Gastrocnemius medialis (tissue), 4 donors: ENCODE measurements around the gene HSPG2. TPM values are rescaled to one million over a fixed set of nuclear protein-coding genes. Genes with fewer than 3 reads are reported as not detected.
A peak's percentile ranks its signal among the peaks of the same experiment; 100 is the strongest.

Source experiments
- ATAC-seq, 2 donors: fragments of 150-250 bp; one replicate each; pipeline ENCODE4 v1.9.1; 2016
- DNase-seq, 2 donors: peaks; one replicate each; pipeline ENCODE4 v3.0.0-alpha.2; 2019
- H3K27ac ChIP-seq, 4 donors: fragments of 200-600 bp; sonication (generic); 1 replicate in 1 of 4; 2 replicates in 3 of 4; pipeline ENCODE4 v1.5.1; 2016 to 2018; ENCODE audit warnings: mild to moderate bottlenecking in 2 of 4, moderate library complexity in 1 of 4
- H3K27me3 ChIP-seq, 3 donors: fragments of 200-600 bp; sonication (generic) in 2 of 3; 1 replicate in 1 of 3; 2 replicates in 2 of 3; pipeline versions ENCODE4 v1.5.1 to v1.6.0; 2016 to 2019; ENCODE audit warnings: mild to moderate bottlenecking in 1 of 3, moderate library complexity in 1 of 3
- H3K36me3 ChIP-seq, 2 donors: fragments of 200-600 bp; sonication (generic) in 1 of 2; one replicate each; pipeline ENCODE4 v1.5.1; 2017 to 2018
- H3K4me1 ChIP-seq, 2 donors: fragments of 200-600 bp; sonication (generic) in 1 of 2; one replicate each; pipeline ENCODE4 v1.5.1; 2016 to 2017; ENCODE audit warnings: mild to moderate bottlenecking in 2 of 2
- H3K4me3 ChIP-seq, 4 donors: fragments of 200-600 bp; sonication (generic) in 3 of 4; 1 replicate in 1 of 4; 2 replicates in 3 of 4; pipeline ENCODE4 v1.5.1; 2016 to 2019; ENCODE audit warnings: mild to moderate bottlenecking in 2 of 4
- H3K9me3 ChIP-seq, 3 donors: fragments of 200-600 bp; sonication (generic) in 2 of 3; 1 replicate in 1 of 3; 2 replicates in 2 of 3; pipeline ENCODE4 v1.5.1; 2016 to 2019
- POLR2A ChIP-seq, 2 donors: fragments of 450-650 bp; IDR thresholded peaks; one replicate each; pipeline ENCODE4 v1.6.1; 2017; ENCODE audit warnings: antibody characterized with exemption in 2 of 2, mild to moderate bottlenecking in 2 of 2, moderate library complexity in 2 of 2
- in situ Hi-C, 4 donors: fragments of 200-750 bp; cut with MboI; loops; one replicate each; pipeline versions ENCODE4 v1.15.0 to v1.8.0; 2017; ENCODE audit warnings: low sequenced_read_pairs in 4 of 4
- intact Hi-C: fragments of 100-400 bp; cut with DNase I; formaldehyde crosslinking; loops from one replicate; pipeline ENCODE4 v1.15.1; 2023; ENCODE audit warnings: low total_unique reads
- total RNA-seq, 4 donors: library from RNA; depleted of rRNA; stranded (reverse); fragments of >200 nt; gene quantifications; one replicate each; pipeline versions ENCODE4 v1.1.0 to v1.2.3, GENCODE V29; 2016
- TF ChIP-seq, protein P1 (sequence below), 5 experiments: fragments of 450-650 bp in 3 of 5; fragments of 200-600 bp in 2 of 5; sonication (generic) in 2 of 5; IDR thresholded peaks in 4 of 5; conservative IDR thresholded peaks in 1 of 5; 1 replicate in 4 of 5; 2 replicates in 1 of 5; pipeline ENCODE4 v1.5.1; 2016 to 2019; ENCODE audit warnings: antibody characterized with exemption in 5 of 5, mild to moderate bottlenecking in 3 of 5, moderate library complexity in 3 of 5

HSPG2 gene
- total RNA-seq, 4 donors from 2014 or later = 68.9 to 108 (median 83.5) TPM

DNA sequence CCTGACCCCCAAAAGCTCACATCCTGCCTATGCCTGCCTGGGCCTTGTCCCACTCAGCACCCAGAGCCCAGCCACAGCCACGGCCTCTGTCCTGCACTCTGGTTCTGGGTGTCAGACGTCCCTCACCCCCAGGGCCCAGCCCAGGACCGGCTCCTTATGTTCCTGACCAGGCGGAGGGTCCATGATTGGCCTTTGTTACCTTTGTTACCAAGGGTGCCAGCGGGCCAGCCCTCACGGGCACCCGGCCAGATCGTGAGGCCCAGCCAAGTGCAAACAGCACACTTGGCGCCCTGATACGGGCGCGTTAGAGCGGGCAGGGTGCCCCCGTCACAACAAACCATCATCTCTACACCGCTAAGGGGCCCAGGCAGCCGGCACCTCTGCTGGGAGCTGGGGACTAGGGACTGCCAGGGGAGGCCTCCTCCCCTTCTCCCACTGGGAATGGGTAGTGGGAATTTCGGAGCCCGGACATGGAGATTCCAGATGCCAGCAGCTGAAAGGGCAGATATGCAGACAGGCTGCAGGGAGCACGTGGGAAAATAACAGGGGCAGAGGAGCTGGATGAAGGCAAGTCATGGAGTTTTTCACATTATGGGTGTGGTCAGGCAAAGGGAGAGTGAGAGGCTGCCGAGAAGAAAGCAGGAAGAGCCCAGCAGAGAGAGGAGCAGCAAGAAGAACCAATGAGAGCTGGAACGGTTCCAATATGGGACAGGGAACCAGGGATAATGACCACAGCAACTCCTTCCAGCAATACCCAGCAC lies 22.1 kb downstream of the HSPG2 start:
- ATAC-seq (no peak), DNase-seq (no peak)
- H3K4me1 ChIP-seq = peaks cover 63 to 83% of the 10 kb centered on the region in 2 donors
- no peaks in the 10 kb centered on the region for H3K36me3 ChIP-seq
- no peaks in the 10 kb centered on the region for H3K27me3 ChIP-seq
- H3K4me3 ChIP-seq = no peak overlapping the region
- no peaks in the 10 kb centered on the region for H3K9me3 ChIP-seq
- intact Hi-C loops (no loop called here), in situ Hi-C loops (no loop called here)
- H3K27ac ChIP-seq = peak overlapping the region; percentile 87 to 94 (median 90)
- TF ChIP-seq, protein P1, sequence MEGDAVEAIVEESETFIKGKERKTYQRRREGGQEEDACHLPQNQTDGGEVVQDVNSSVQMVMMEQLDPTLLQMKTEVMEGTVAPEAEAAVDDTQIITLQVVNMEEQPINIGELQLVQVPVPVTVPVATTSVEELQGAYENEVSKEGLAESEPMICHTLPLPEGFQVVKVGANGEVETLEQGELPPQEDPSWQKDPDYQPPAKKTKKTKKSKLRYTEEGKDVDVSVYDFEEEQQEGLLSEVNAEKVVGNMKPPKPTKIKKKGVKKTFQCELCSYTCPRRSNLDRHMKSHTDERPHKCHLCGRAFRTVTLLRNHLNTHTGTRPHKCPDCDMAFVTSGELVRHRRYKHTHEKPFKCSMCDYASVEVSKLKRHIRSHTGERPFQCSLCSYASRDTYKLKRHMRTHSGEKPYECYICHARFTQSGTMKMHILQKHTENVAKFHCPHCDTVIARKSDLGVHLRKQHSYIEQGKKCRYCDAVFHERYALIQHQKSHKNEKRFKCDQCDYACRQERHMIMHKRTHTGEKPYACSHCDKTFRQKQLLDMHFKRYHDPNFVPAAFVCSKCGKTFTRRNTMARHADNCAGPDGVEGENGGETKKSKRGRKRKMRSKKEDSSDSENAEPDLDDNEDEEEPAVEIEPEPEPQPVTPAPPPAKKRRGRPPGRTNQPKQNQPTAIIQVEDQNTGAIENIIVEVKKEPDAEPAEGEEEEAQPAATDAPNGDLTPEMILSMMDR (IDR thresholded peaks at IDR 0.05 in 4 of 5, conservative IDR thresholded peaks at IDR 0.05 in 1 of 5) = no peak
- no peak for TF ChIP-seq POLR2A (IDR thresholded peaks at IDR 0.05)

- H3K4me1 ChIP-seq = peaks cover 64 to 83% of the 10 kb centered on the region in 2 donors
These were observed 22.7 kb downstream of the HSPG2 start for GRCh38 chr1:21914450-21914849.

DNA sequence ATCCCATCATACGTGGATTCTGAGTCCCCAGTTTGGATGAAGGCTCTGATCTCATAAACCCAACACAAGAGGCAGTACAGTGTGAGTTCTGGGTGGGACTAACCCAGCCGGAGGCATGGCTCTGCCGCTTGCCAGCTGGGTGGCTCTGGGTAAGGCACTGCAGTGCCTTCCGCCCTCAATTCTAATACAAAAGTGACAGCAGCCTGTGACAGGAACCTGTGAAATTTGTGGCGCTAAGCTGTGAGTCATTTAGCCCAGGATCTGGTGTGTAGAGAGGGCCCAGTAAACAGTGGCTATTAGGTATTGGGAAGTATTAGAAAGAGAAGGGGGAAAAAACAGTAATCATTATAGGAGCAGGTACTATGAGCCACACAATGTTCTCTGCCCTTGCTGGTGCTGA lies 23.3 kb downstream of the HSPG2 start:
- TF ChIP-seq POLR2A (IDR thresholded peaks at IDR 0.05) = no peak
- TF ChIP-seq, protein P1 (IDR thresholded peaks at IDR 0.05 in 4 of 5, conservative IDR thresholded peaks at IDR 0.05 in 1 of 5) = no peak
- intact Hi-C loops (loop anchor here (1.0 kb wide), 1 partner anchor 19 kb away; no protein-coding TSS in a partner anchor), in situ Hi-C loops (no loop called here)
- H3K4me3 ChIP-seq = peak overlapping the region in 1 of 4 donors; percentile 4
- no peaks in the 10 kb centered on the region for H3K9me3 ChIP-seq
- H3K27ac ChIP-seq = peak overlapping the region; percentile 87 to 94 (median 90)
- no peak for DNase-seq
- H3K27me3 ChIP-seq = no peaks in the 10 kb centered on the region
- ATAC-seq = peak; percentile 29 to 68
- H3K36me3 ChIP-seq = no peaks in the 10 kb centered on the region
- peaks cover 71 to 85% of the 10 kb centered on the region in 2 donors for H3K4me1 ChIP-seq

More at GRCh38 chr1:21914450-21914849, 22.7 kb downstream of the HSPG2 start:
- Histone ChIP-seq H3K36me3 (no peaks in the 10 kb centered on the region), H3K9me3 (no peaks in the 10 kb centered on the region), H3K4me3 (no peak overlapping the region), H3K27ac (peak overlapping the region; percentile 87 to 94 (median 90)), H3K27me3 (no peaks in the 10 kb centered on the region)
- intact Hi-C loops (no loop called here), in situ Hi-C loops (no loop called here)
- TF ChIP-seq POLR2A (IDR thresholded peaks at IDR 0.05) = no peak
- TF ChIP-seq, protein P1 (IDR thresholded peaks at IDR 0.05 in 4 of 5, conservative IDR thresholded peaks at IDR 0.05 in 1 of 5) = no peak
- ATAC-seq = peak in 1 of 2 donors; percentile 32
- no peak for DNase-seq

GRCh38 chr1:21913258-21913657 lies 23.9 kb downstream of the HSPG2 start:
- DNase-seq (peak; percentile 83 to 87), ATAC-seq (peak; percentile 70 to 75)
- Histone ChIP-seq H3K27ac (peak overlapping the region; percentile 87 to 94 (median 90)), H3K36me3 (no peaks in the 10 kb centered on the region), H3K27me3 (no peaks in the 10 kb centered on the region), H3K4me1 (peaks cover 75 to 87% of the 10 kb centered on the region in 2 donors), H3K4me3 (peak overlapping the region in 1 of 4 donors; percentile 4), H3K9me3 (no peaks in the 10 kb centered on the region)
- in situ Hi-C loops (no loop called here), intact Hi-C loops (loop anchor here (1.0 kb wide), 1 partner anchor 19 kb away; no protein-coding TSS in a partner anchor)
- no peak for TF ChIP-seq POLR2A (IDR thresholded peaks at IDR 0.05)
- TF ChIP-seq, protein P1 (IDR thresholded peaks at IDR 0.05 in 4 of 5, conservative IDR thresholded peaks at IDR 0.05 in 1 of 5) = no peak
